Breast epithelium (tissue), 4 donors: ENCODE data around the gene DPYSL4. TPM values are rescaled to one million over a fixed set of nuclear protein-coding genes. Genes with fewer than 3 reads are reported as not detected.

Experiments used
- DNase-seq, 2 donors: peaks; one replicate each; pipeline ENCODE4 v3.0.0-alpha.2; 2019; ENCODE audit warnings: low spot score in 2 of 2
- H3K27ac ChIP-seq, 2 donors: fragments of 200-600 bp; sonication (generic) in 1 of 2; one replicate each; pipeline ENCODE4 v1.5.1; 2016 to 2019; ENCODE audit warnings: mild to moderate bottlenecking in 1 of 2
- H3K27me3 ChIP-seq, 2 donors: fragments of 200-600 bp; sonication (generic) in 1 of 2; one replicate each; pipeline versions ENCODE4 v1.5.1 to v1.6.0; 2017 to 2019; ENCODE audit warnings: control low read depth in 1 of 2, mild to moderate bottlenecking in 1 of 2
- H3K36me3 ChIP-seq: fragments of 200-600 bp; one replicate; pipeline ENCODE4 v1.5.1; 2019
- H3K4me1 ChIP-seq, 2 donors: fragments of 200-600 bp; sonication (generic); one replicate each; pipeline ENCODE4 v1.5.1; 2016 to 2019; ENCODE audit warnings: control low read depth in 1 of 2
- H3K4me3 ChIP-seq, 3 donors: fragments of 200-600 bp; sonication (generic); 1 replicate in 2 of 3; 2 replicates in 1 of 3; pipeline ENCODE4 v1.5.1; 2016 to 2019; ENCODE audit warnings: mild to moderate bottlenecking in 3 of 3, moderate library complexity in 2 of 3
- H3K9me3 ChIP-seq, 2 donors: fragments of 200-600 bp; sonication (generic) in 1 of 2; one replicate each; pipeline ENCODE4 v1.5.1; 2016 to 2019; ENCODE audit warnings: control low read depth in 1 of 2
- POLR2A ChIP-seq: fragments of 450-650 bp; IDR thresholded peaks from one replicate; pipeline ENCODE4 v1.6.1; 2016; ENCODE audit warnings: antibody characterized with exemption, mild to moderate bottlenecking, moderate library complexity
- POLR2AphosphoS5 ChIP-seq, 3 donors: sonication (generic); formaldehyde crosslinking; IDR thresholded peaks; one replicate each; pipeline ENCODE4 v1.6.1; 2017; ENCODE audit warnings: antibody characterized with exemption in 3 of 3
- intact Hi-C: fragments of 100-400 bp; cut with DNase I; formaldehyde crosslinking; loops from one replicate; pipeline ENCODE4 v1.15.1; 2023; ENCODE audit warnings: low total_unique reads
- total RNA-seq, 3 donors: library from RNA; depleted of rRNA; stranded (reverse); fragments of >200 nt; gene quantifications; one replicate each; pipeline ENCODE4 v1.1.0, GENCODE V29; 2016
- TF ChIP-seq, protein P1 (sequence below), 3 donors: fragments of 450-650 bp; IDR thresholded peaks; one replicate each; pipeline ENCODE4 v1.5.1; 2016 to 2017; ENCODE audit warnings: antibody characterized with exemption in 3 of 3, mild to moderate bottlenecking in 3 of 3, moderate library complexity in 3 of 3

The DPYSL4 gene
- total RNA-seq, 3 donors from 2014 or later, result 1.9 to 2.3 (median 2.1) TPM

DNA sequence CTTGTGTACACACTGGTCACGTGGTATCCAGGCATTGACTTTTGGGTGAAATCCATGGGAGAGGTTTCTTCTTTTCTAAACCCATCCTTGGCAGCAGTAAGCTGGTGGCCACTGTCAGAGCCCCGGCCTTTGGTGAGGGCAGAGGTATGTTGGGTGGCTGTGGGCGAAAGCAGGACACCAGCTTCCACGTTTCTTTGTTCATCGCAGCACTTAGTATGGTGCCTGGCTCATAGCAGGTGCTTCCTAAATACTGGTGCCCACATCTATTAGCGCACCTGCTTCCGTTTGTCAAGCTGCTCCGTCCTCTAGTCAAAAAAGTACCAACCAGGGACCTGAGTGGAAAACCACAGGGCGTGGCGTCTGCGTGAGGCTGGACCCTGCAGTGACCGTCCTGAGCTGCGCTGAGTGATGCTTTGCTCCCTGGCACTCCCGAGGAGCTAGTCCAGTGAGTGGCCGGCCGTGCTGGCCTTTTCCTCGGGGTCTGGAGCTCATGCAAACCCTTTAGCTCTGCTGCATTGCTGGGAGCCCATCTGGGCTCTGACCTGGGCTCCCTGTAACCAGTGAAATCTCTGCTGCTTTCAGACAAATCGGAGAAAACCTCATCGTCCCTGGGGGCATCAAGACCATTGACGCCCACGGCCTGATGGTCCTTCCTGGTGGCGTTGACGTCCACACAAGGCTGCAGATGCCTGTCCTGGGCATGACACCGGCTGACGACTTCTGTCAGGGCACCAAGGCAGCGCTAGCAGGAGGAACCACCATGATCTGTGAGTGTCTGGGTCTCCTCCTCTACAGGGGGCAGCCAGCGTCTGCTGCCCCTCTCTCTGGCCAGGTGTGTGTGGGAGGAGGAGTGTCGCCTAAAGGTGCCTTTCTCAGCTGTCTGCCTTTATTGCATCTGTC, 5.6 kb downstream of the DPYSL4 start:
- H3K4me1 ChIP-seq, result peaks cover 0 to 4% of the 10 kb centered on the region in 2 donors
- H3K4me3 ChIP-seq, result no peak overlapping the region
- TF ChIP-seq POLR2AphosphoS5 (IDR thresholded peaks at IDR 0.05), result no peak
- TF ChIP-seq, protein P1, sequence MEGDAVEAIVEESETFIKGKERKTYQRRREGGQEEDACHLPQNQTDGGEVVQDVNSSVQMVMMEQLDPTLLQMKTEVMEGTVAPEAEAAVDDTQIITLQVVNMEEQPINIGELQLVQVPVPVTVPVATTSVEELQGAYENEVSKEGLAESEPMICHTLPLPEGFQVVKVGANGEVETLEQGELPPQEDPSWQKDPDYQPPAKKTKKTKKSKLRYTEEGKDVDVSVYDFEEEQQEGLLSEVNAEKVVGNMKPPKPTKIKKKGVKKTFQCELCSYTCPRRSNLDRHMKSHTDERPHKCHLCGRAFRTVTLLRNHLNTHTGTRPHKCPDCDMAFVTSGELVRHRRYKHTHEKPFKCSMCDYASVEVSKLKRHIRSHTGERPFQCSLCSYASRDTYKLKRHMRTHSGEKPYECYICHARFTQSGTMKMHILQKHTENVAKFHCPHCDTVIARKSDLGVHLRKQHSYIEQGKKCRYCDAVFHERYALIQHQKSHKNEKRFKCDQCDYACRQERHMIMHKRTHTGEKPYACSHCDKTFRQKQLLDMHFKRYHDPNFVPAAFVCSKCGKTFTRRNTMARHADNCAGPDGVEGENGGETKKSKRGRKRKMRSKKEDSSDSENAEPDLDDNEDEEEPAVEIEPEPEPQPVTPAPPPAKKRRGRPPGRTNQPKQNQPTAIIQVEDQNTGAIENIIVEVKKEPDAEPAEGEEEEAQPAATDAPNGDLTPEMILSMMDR (IDR thresholded peaks at IDR 0.05), result no peak
- no peak for TF ChIP-seq POLR2A
- H3K27me3 ChIP-seq, result peaks cover 5 to 13% of the 10 kb centered on the region in 2 donors
- intact Hi-C loops, result no loop called here
- DNase-seq, result no peak
- H3K36me3 ChIP-seq, result no peaks in the 10 kb centered on the region
- no peaks in the 10 kb centered on the region for H3K9me3 ChIP-seq
- H3K27ac ChIP-seq, result no peak overlapping the region

DNA sequence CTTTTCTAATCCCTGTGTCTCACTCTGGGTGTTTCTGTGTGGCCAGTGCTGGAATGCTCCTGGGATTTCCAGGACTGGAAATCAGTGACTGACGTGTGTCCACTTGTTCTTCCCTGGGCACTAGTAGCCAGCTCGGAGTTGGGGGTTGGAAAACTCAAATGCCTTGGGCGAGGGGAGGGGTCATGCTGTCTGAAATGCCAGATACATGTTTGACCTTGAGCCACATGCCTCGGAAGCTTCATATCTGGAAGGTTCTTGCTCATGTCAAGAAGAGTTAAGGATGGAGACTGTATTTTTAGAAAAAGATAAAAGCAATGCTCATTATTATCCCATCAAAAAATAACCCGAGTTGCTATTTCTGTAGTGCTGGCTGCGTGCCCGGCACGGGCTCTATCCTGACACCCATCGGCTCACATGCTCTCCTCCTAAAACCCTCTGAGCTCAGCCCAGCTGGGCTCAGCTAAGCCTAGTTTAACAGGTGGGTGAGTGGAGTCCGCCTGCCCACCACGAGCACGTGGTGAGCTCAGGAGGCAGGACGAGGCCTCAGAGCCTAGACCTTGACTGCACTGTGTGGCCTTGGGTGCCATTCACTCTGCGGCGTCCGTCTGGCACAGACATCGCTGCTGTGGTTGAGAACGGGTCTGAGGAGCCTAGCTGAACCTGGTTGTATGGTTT, 6.4 kb downstream of the DPYSL4 start:
- Histone ChIP-seq H3K36me3 (no peaks in the 10 kb centered on the region), H3K9me3 (no peaks in the 10 kb centered on the region), H3K4me3 (no peak overlapping the region), H3K4me1 (no peaks in the 10 kb centered on the region), H3K27ac (no peak overlapping the region), H3K27me3 (peaks cover 0 to 7% of the 10 kb centered on the region in 2 donors)
- intact Hi-C loops, result no loop called here
- DNase-seq, result no peak
- TF ChIP-seq POLR2AphosphoS5 (IDR thresholded peaks at IDR 0.05) (no peak), POLR2A (no peak)
- TF ChIP-seq, protein P1 (IDR thresholded peaks at IDR 0.05), result no peak

DNA sequence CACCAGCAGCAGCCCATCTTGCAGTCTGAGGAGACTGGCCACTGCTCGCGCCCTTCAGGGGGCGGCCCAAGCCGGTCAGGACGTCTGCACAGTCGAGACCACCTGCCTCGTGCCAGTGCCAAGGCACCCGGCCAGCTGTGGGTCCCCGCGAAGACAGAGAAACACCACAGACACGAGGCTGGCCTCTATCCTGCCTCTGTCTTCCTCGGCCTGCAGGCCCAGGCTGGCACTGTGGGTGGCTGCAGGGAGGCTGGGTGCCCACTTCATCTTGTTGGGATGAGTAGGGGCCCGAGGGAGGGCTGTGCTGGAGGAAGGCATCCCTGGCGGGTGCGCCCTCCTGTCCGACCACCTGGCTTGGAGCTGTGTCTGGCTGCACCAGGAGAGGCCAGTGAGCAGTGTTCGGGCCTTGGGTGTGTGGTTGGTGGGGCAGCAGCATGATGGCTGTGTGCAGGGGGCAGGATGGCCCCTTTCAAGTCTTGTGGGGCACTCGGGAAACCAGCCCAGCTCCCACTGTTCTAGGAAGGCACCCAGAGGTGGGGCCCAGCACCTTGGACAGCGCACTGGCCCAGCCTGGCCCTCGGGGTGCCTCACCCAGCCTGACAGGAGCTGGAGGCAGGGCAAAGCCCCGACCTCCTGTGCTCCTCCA, 7.3 kb downstream of the DPYSL4 start:
- intact Hi-C loops, result no loop called here
- no peak for DNase-seq

DNA sequence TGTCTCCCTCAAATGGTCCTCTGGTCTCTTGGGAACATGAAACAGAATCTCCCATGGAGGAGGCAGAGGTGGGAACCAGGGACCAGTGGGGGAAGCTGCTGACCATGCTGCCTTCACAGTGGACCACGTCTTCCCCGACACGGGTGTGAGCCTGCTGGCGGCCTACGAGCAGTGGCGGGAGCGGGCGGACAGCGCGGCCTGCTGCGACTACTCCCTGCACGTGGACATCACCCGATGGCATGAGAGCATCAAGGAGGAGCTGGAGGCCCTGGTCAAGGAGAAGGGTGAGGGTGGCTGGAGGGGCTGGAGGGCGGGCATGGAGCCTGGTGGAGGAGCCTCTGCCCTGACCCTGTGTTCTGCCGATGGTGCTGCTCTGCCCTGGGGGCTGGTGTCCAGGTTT, 8.0 kb downstream of the DPYSL4 start:
- intact Hi-C loops, result no loop called here
- Histone ChIP-seq H3K4me3 (no peak overlapping the region), H3K9me3 (no peaks in the 10 kb centered on the region), H3K27me3 (peaks cover 0 to 2% of the 10 kb centered on the region in 2 donors), H3K4me1 (no peaks in the 10 kb centered on the region), H3K27ac (no peak overlapping the region), H3K36me3 (no peaks in the 10 kb centered on the region)
- DNase-seq, result no peak
- TF ChIP-seq POLR2A, result no peak
- TF ChIP-seq POLR2AphosphoS5 (IDR thresholded peaks at IDR 0.05), result no peak
- TF ChIP-seq, protein P1 (IDR thresholded peaks at IDR 0.05), result no peak

More for the DNA sequence above, 7.3 kb downstream of the DPYSL4 start:
- H3K27me3 ChIP-seq, result peaks cover 0 to 2% of the 10 kb centered on the region in 2 donors
- no peak overlapping the region for H3K4me3 ChIP-seq
- H3K27ac ChIP-seq, result no peak overlapping the region
- TF ChIP-seq POLR2AphosphoS5 (IDR thresholded peaks at IDR 0.05) (no peak), POLR2A (no peak)
- TF ChIP-seq, protein P1 (IDR thresholded peaks at IDR 0.05), result no peak
- no peaks in the 10 kb centered on the region for H3K4me1 ChIP-seq
- no peaks in the 10 kb centered on the region for H3K36me3 ChIP-seq
- H3K9me3 ChIP-seq, result no peaks in the 10 kb centered on the region
